GM23338 (cell line): Measurements from ENCODE around the gene CYRIA. TPM values are rescaled to one million over a fixed set of nuclear protein-coding genes. Genes with fewer than 3 reads are reported as not detected.

Source experiments
- ATAC-seq: fragments of 200-7000 bp; cut with Tn5 transposase; 3 replicates; pipeline ENCODE4 v1.9.1; 2020
- DNase-seq: peaks from one replicate; pipeline ENCODE4 v3.0.0-alpha.2; 2015; ENCODE audit warnings: low spot score
- H2AFZ ChIP-seq: fragments of 200-600 bp; sonication (generic); 2 replicates; pipeline ENCODE4 v1.8.0; 2016; ENCODE audit warnings: antibody characterized with exemption, mild to moderate bottlenecking, moderate library complexity
- H3F3A ChIP-seq: fragments of 200-600 bp; sonication (generic); replicated peaks from 2 replicates; pipeline ENCODE4 v1.8.0; 2017; ENCODE audit warnings: antibody characterized with exemption, mixed run types, low read depth
- H3K27ac ChIP-seq: fragments of 200-600 bp; sonication (generic); 2 replicates; pipeline ENCODE4 v1.6.1; 2016; ENCODE audit warnings: low read depth
- H3K27me3 ChIP-seq: fragments of 200-600 bp; sonication (generic); 2 replicates; pipeline ENCODE4 v1.8.0; 2016; ENCODE audit warnings: mild to moderate bottlenecking, mixed run types, moderate library complexity; ENCODE audit not compliant: insufficient read depth
- H3K36me3 ChIP-seq: fragments of 200-600 bp; sonication (generic); 2 replicates; pipeline ENCODE4 v1.8.0; 2016; ENCODE audit warnings: mild to moderate bottlenecking; ENCODE audit not compliant: insufficient read depth
- H3K4me1 ChIP-seq: fragments of 200-600 bp; sonication (generic); 2 replicates; pipeline ENCODE4 v1.8.0; 2016; ENCODE audit warnings: mild to moderate bottlenecking, moderate library complexity; ENCODE audit not compliant: insufficient read depth
- H3K4me2 ChIP-seq: fragments of 200-600 bp; sonication (generic); 2 replicates; pipeline ENCODE4 v1.7.1; 2017; ENCODE audit warnings: mixed run types
- H3K4me3 ChIP-seq: fragments of 200-600 bp; sonication (generic); 2 replicates; pipeline ENCODE4 v1.6.1; 2016; ENCODE audit warnings: mixed run types
- H3K79me2 ChIP-seq: fragments of 200-600 bp; sonication (generic); replicated peaks from 2 replicates; pipeline ENCODE4 v1.8.0; 2017; ENCODE audit warnings: mild to moderate bottlenecking; ENCODE audit not compliant: insufficient read depth
- H3K9me2 ChIP-seq: fragments of 200-600 bp; sonication (generic); 2 replicates; pipeline ENCODE4 v1.8.0; 2017; ENCODE audit not compliant: insufficient read depth
- H4K20me1 ChIP-seq: fragments of 200-600 bp; sonication (generic); replicated peaks from 2 replicates; pipeline ENCODE4 v1.8.0; 2017; ENCODE audit warnings: mild to moderate bottlenecking; ENCODE audit not compliant: insufficient read depth
- H3K27ac Mint-ChIP-seq: 2 replicates; pipeline ENCODE4 v1.8.0; 2020; ENCODE audit warnings: inconsistent platforms, mild to moderate bottlenecking, moderate library complexity, mixed read lengths
- H3K27me3 Mint-ChIP-seq: 3 replicates; pipeline ENCODE4 v1.8.0; 2022; ENCODE audit warnings: low read depth, mild to moderate bottlenecking, moderate library complexity, mixed read lengths, inconsistent platforms; ENCODE audit not compliant: insufficient read depth, poor library complexity
- H3K36me3 Mint-ChIP-seq: 3 replicates; pipeline ENCODE4 v1.8.0; 2021; ENCODE audit warnings: low read depth, mild to moderate bottlenecking, inconsistent platforms, moderate library complexity, mixed read lengths
- H3K4me1 Mint-ChIP-seq: 3 replicates; pipeline ENCODE4 v1.8.0; 2020; ENCODE audit warnings: mild to moderate bottlenecking, inconsistent platforms, mixed read lengths
- H3K4me3 Mint-ChIP-seq: 3 replicates; pipeline ENCODE4 v1.8.0; 2021; ENCODE audit warnings: moderate library complexity, mild to moderate bottlenecking, inconsistent platforms, mixed read lengths
- H3K9me3 Mint-ChIP-seq: 3 replicates; pipeline ENCODE4 v1.8.0; 2020; ENCODE audit warnings: moderate library complexity, mild to moderate bottlenecking, inconsistent platforms, mixed read lengths
- CREB1 ChIP-seq: fragments of 250-450 bp; sonication (Bioruptor Pico); IDR thresholded peaks from 2 replicates; pipeline ENCODE4 v1.5.0; 2020; ENCODE audit warnings: low read depth, mild to moderate bottlenecking, moderate library complexity
- polyA plus RNA-seq: library from polyadenylated mRNA; unstranded; fragments of >200 nt; fragmentation: Nextera tagmentation; extraction: Ambion mirVana; gene quantifications from 2 replicates; pipeline ENCODE4 v1.2.1, GENCODE V29; 2016
- total RNA-seq: library from RNA; depleted of rRNA; stranded (reverse); fragments of >200 nt; shearing (Covaris generic); gene quantifications from 2 replicates; pipeline ENCODE4 v1.2.3, GENCODE V29; 2014
- TF ChIP-seq, protein P1 (sequence below): fragments of 250-450 bp; sonication (Bioruptor Pico); IDR thresholded peaks from 2 replicates; pipeline ENCODE4 v1.5.0; 2020; ENCODE audit warnings: mild to moderate bottlenecking, moderate library complexity
- TF ChIP-seq, protein P2 (sequence below), 2 experiments: fragments of 200-600 bp in 1 of 2; sonication (generic) in 1 of 2; conservative IDR thresholded peaks; 2 replicates each; pipeline versions ENCODE4 v1.5.1 to v1.6.1; 2016 to 2017; ENCODE audit warnings: antibody characterized with exemption in 2 of 2, low read depth in 2 of 2, mild to moderate bottlenecking in 2 of 2, moderate library complexity in 1 of 2

The CYRIA gene
- total and polyA plus RNA-seq, 2 experiments from 2014 or later: 3.0 to 5.3 TPM

DNA sequence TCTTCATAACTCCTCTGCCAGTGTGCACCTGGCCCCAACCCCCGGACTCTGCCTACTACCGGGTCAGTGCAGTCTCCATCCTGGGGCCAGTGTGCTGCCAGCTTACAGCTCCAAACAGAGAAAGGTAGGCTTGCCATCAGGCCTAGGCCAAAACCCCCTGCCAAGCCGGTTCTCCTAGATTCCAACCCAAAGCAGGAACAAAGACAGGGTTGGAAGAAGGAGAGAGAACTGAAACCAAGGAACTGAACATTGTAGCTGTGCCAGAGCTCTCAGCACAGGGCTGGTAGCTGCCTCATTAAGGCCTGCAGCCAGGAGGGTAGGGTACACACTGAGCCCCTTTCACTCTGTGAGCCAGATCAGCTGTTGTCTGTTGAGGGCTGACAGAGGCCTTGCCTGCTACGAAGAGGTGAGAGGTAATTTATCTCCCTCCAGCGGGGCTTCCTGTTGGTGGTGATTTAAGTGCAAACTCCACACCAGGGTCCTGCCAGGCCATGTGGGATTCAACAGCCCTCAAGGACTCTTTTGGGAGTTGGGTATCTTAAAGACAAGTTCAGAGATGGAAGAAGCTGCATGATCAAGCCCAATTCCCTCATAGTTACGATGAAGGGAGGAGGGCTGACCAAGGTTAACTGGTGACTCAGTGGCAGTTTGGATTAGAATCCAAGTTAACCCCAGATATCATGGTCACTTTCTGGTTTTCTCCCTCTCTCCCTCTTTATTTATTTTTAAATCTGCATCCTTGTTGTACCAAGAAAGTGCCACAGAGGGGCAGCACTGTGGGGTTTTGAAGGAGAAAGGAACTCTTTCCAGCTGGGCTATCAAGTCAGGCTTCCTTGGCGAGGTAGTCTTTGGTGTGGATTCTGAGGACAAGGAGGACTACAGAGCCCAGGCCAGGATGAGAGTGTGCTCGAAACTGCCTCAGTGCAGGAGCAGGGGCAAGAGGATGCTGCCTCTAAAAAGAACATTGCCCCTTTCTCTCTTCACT, 48.1 kb downstream of the CYRIA start:
- Histone ChIP-seq H3K4me1 (no peaks in the 10 kb centered on the region; the same call in 1 of the 2 replicates), H3K27me3 (no peaks in the 10 kb centered on the region)
- ATAC-seq: peak; percentile 81

More for the DNA sequence above, 48.1 kb downstream of the CYRIA start:
- H3K27me3 Mint-ChIP-seq: peaks cover 2% of the 10 kb centered on the region
- Histone ChIP-seq H3K27ac (no peak overlapping the region), H3K4me2 (no peak overlapping the region), H4K20me1 (no peaks in the 10 kb centered on the region), H2AFZ (no peak overlapping the region), H3K4me3 (no peak overlapping the region), H3F3A (no peaks in the 10 kb centered on the region), H3K9me2 (peaks cover 3% of the 10 kb centered on the region; the same call in 1 of the 2 replicates), H3K79me2 (no peaks in the 10 kb centered on the region), H3K36me3 (no peaks in the 10 kb centered on the region)
- H3K4me3 Mint-ChIP-seq: no peak overlapping the region
- TF ChIP-seq, protein P1, sequence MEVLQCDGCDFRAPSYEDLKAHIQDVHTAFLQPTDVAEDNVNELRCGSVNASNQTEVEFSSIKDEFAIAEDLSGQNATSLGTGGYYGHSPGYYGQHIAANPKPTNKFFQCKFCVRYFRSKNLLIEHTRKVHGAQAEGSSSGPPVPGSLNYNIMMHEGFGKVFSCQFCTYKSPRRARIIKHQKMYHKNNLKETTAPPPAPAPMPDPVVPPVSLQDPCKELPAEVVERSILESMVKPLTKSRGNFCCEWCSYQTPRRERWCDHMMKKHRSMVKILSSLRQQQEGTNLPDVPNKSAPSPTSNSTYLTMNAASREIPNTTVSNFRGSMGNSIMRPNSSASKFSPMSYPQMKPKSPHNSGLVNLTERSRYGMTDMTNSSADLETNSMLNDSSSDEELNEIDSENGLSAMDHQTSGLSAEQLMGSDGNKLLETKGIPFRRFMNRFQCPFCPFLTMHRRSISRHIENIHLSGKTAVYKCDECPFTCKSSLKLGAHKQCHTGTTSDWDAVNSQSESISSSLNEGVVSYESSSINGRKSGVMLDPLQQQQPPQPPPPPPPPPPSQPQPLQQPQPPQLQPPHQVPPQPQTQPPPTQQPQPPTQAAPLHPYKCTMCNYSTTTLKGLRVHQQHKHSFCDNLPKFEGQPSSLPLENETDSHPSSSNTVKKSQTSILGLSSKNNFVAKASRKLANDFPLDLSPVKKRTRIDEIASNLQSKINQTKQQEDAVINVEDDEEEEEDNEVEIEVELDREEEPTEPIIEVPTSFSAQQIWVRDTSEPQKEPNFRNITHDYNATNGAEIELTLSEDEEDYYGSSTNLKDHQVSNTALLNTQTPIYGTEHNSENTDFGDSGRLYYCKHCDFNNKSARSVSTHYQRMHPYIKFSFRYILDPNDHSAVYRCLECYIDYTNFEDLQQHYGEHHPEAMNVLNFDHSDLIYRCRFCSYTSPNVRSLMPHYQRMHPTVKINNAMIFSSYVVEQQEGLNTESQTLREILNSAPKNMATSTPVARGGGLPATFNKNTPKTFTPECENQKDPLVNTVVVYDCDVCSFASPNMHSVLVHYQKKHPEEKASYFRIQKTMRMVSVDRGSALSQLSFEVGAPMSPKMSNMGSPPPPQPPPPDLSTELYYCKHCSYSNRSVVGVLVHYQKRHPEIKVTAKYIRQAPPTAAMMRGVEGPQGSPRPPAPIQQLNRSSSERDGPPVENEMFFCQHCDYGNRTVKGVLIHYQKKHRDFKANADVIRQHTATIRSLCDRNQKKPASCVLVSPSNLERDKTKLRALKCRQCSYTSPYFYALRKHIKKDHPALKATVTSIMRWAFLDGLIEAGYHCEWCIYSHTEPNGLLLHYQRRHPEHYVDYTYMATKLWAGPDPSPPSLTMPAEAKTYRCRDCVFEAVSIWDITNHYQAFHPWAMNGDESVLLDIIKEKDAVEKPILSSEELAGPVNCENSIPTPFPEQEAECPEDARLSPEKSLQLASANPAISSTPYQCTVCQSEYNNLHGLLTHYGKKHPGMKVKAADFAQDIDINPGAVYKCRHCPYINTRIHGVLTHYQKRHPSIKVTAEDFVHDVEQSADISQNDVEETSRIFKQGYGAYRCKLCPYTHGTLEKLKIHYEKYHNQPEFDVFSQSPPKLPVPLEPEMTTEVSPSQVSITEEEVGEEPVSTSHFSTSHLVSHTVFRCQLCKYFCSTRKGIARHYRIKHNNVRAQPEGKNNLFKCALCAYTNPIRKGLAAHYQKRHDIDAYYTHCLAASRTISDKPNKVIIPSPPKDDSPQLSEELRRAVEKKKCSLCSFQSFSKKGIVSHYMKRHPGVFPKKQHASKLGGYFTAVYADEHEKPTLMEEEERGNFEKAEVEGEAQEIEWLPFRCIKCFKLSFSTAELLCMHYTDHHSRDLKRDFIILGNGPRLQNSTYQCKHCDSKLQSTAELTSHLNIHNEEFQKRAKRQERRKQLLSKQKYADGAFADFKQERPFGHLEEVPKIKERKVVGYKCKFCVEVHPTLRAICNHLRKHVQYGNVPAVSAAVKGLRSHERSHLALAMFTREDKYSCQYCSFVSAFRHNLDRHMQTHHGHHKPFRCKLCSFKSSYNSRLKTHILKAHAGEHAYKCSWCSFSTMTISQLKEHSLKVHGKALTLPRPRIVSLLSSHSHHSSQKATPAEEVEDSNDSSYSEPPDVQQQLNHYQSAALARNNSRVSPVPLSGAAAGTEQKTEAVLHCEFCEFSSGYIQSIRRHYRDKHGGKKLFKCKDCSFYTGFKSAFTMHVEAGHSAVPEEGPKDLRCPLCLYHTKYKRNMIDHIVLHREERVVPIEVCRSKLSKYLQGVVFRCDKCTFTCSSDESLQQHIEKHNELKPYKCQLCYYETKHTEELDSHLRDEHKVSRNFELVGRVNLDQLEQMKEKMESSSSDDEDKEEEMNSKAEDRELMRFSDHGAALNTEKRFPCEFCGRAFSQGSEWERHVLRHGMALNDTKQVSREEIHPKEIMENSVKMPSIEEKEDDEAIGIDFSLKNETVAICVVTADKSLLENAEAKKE (CRISPR knock-in tag): peak; percentile 53; the same call in 1 of the 2 replicates
- TF ChIP-seq, protein P2, sequence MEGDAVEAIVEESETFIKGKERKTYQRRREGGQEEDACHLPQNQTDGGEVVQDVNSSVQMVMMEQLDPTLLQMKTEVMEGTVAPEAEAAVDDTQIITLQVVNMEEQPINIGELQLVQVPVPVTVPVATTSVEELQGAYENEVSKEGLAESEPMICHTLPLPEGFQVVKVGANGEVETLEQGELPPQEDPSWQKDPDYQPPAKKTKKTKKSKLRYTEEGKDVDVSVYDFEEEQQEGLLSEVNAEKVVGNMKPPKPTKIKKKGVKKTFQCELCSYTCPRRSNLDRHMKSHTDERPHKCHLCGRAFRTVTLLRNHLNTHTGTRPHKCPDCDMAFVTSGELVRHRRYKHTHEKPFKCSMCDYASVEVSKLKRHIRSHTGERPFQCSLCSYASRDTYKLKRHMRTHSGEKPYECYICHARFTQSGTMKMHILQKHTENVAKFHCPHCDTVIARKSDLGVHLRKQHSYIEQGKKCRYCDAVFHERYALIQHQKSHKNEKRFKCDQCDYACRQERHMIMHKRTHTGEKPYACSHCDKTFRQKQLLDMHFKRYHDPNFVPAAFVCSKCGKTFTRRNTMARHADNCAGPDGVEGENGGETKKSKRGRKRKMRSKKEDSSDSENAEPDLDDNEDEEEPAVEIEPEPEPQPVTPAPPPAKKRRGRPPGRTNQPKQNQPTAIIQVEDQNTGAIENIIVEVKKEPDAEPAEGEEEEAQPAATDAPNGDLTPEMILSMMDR (conservative IDR thresholded peaks at IDR 0.05; ENCODE audit: low read depth in 2 of 2): peak; percentile 71 to 75
- no peak for TF ChIP-seq CREB1 (CRISPR knock-in tag)
- H3K4me1 Mint-ChIP-seq: peaks cover 10% of the 10 kb centered on the region
- H3K27ac Mint-ChIP-seq: no peak overlapping the region
- no peaks in the 10 kb centered on the region for H3K9me3 Mint-ChIP-seq
- peak; percentile 76 for DNase-seq
- H3K36me3 Mint-ChIP-seq: no peaks in the 10 kb centered on the region
